ENCODE data around the gene GFOD2. TPM values are rescaled to one million over a fixed set of nuclear protein-coding genes. Genes with fewer than 3 reads are reported as not detected.

GFOD2 gene
- total RNA-seq, 1 donor from 2014 or later = 86.7 TPM

DNA sequence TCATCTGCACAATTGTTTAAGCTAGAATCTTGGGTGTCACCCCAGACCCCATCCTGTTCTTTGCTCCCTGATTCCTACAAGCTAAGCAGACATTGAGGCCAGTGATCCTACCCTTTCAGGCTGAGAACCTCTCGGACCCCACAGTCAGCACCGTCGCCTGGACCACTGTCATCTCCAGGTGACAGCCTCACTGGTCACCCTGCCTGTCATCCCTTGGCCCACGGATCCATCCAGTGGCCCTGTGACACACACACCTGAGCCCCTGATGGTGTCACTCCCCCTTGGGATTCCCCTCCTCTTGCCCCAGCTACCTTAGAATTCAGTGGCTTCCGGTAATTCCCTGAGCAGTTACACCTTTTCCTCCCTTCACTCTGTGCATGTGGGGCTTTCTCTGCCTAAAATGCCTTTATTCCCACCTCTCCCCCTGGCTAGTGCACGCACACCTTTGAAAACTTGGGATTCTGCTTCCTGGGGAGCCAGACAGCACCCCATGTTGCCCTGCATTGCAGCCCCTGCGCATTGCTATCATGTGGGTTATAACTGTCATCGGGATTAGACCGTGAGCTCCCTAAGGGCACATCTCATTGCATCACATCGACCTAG is 49.5 kb downstream of the GFOD2 start:
- TF ChIP-seq CTCF (IDR thresholded peaks at IDR 0.05; ENCODE audit: partially characterized antibody, unreplicated experiment) = no peak
- Mint-ChIP-seq H3K9me3 (ENCODE audit: unreplicated experiment) (peaks cover 12% of the 10 kb centered on the region), H3K27ac (ENCODE audit: unreplicated experiment) (no peak overlapping the region), H3K4me1 (ENCODE audit: low read depth, unreplicated experiment) (peaks cover 25% of the 10 kb centered on the region), H3K27me3 (ENCODE audit: unreplicated experiment) (peaks cover 19% of the 10 kb centered on the region), H3K4me3 (ENCODE audit: unreplicated experiment) (peak overlapping the region; percentile 11), H3K36me3 (ENCODE audit: unreplicated experiment) (no peaks in the 10 kb centered on the region)
- DNase-seq = no peak

DNA sequence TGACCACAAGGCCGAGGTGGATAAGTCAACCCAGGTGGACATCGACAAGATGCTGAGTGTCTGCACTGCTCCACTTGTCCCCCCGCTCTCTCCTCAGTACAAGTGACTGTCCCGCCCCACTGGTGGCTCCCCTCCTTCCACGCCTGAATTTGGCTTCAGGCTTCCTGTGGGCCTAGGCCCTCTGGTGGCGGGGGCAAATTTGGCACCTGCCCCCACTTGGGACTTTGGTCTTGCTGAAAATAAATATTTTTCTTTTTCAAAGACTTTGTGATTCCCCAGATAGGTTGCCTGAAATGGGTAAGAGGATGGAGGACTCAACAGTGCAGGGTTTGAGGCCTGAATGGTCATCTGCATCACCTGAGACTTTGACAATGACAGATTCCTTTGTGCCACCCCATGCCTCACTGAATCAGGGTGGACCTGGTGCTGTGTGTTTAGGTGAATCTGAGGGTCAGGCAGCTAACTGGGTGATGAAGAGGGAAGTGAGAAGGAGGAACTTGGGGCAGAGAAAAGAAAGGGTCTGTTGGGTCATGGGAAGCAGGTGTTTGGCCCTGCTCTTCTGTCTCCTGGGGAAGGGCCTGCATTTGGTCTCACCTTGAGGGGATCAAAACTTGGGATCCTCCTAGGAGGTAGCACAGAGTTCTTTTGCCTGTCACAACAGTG is 50.5 kb downstream of the GFOD2 start:
- Mint-ChIP-seq H3K36me3 (ENCODE audit: unreplicated experiment) (no peaks in the 10 kb centered on the region), H3K9me3 (ENCODE audit: unreplicated experiment) (peaks cover 10% of the 10 kb centered on the region), H3K4me1 (ENCODE audit: low read depth, unreplicated experiment) (peaks cover 27% of the 10 kb centered on the region), H3K27me3 (ENCODE audit: unreplicated experiment) (peaks cover 22% of the 10 kb centered on the region), H3K27ac (ENCODE audit: unreplicated experiment) (peak overlapping the region; percentile 50), H3K4me3 (ENCODE audit: unreplicated experiment) (peak overlapping the region; percentile 32)
- no peak for DNase-seq
- TF ChIP-seq CTCF (IDR thresholded peaks at IDR 0.05; ENCODE audit: partially characterized antibody, unreplicated experiment) = peak; percentile 4

GRCh38 chr16:67667817-67668494 is 51.2 kb downstream of the GFOD2 start:
- DNase-seq = peak; percentile 87
- peaks cover 27% of the 10 kb centered on the region for H3K4me1 Mint-ChIP-seq (ENCODE audit: low read depth, unreplicated experiment)
- H3K4me3 Mint-ChIP-seq (ENCODE audit: unreplicated experiment) = peak overlapping the region; percentile 92
- peaks cover 10% of the 10 kb centered on the region for H3K9me3 Mint-ChIP-seq (ENCODE audit: unreplicated experiment)
- H3K36me3 Mint-ChIP-seq (ENCODE audit: unreplicated experiment) = no peaks in the 10 kb centered on the region
- TF ChIP-seq CTCF (IDR thresholded peaks at IDR 0.05; ENCODE audit: partially characterized antibody, unreplicated experiment) = peak; percentile 81
- peaks cover 22% of the 10 kb centered on the region for H3K27me3 Mint-ChIP-seq (ENCODE audit: unreplicated experiment)
- H3K27ac Mint-ChIP-seq (ENCODE audit: unreplicated experiment) = peak overlapping the region; percentile 96

- Mint-ChIP-seq H3K9me3 (ENCODE audit: unreplicated experiment) (peaks cover 8% of the 10 kb centered on the region), H3K36me3 (ENCODE audit: unreplicated experiment) (no peaks in the 10 kb centered on the region), H3K4me1 (ENCODE audit: low read depth, unreplicated experiment) (peaks cover 27% of the 10 kb centered on the region), H3K27me3 (ENCODE audit: unreplicated experiment) (peaks cover 22% of the 10 kb centered on the region), H3K27ac (ENCODE audit: unreplicated experiment) (peak overlapping the region; percentile 96), H3K4me3 (ENCODE audit: unreplicated experiment) (peak overlapping the region; percentile 92)
- no peak for DNase-seq
- TF ChIP-seq CTCF (IDR thresholded peaks at IDR 0.05; ENCODE audit: partially characterized antibody, unreplicated experiment) = no peak
Measured at GRCh38 chr16:67667453-67667816, 51.7 kb downstream of the GFOD2 start.

Measured in glutamatergic neuron (in vitro differentiated cells).